Measurements from ENCODE around the gene FAM50A. TPM values are rescaled to one million over a fixed set of nuclear protein-coding genes. Genes with fewer than 3 reads are reported as not detected.
A peak's percentile ranks its signal among the peaks of the same experiment; 100 is the strongest.

Gene FAM50A
- total RNA-seq, 1 experiment from 2014 or later: 57.4 TPM

DNA sequence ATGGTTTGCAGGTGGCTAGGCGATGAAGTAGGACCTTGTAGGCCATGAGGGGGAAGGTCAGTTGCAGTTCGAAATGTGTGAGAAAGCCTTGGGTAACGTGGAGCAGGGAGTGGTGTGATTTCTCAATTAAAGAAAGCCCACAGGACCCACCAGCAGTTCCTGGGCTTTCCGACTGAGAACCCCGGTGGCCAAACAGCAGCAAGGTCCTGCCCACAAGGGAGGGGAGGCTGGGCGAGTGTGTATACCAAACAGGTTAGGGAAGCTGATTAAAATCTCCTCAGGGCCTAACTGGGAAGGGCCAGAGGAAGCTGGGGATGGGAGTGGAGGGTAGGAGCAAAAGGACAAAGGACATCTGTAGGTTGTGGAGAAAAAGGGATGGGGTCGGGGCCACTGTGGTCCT lies 13.0 kb upstream of the FAM50A start:
- no peaks in the 10 kb centered on the region for H3K27me3 ChIP-seq (ENCODE audit: insufficient read depth, low read length)
- peaks cover 15 to 50% (median 39%) of the 10 kb centered on the region in 3 experiments for H3K36me3 Mint-ChIP-seq (ENCODE audit: insufficient read depth in 1 of 3, low read depth in 3 of 3)
- H2BK12ac ChIP-seq (ENCODE audit: insufficient read length, low read depth, low read length): no peak overlapping the region
- no peak overlapping the region for H3K27ac ChIP-seq (ENCODE audit: insufficient read length, low read depth, low read length)
- H2BK20ac ChIP-seq (ENCODE audit: low read depth, low read length, poor library complexity, severe bottlenecking): no peak overlapping the region
- no peak overlapping the region for H3K23ac ChIP-seq (ENCODE audit: insufficient read length, low read depth, low read length)
- no peak overlapping the region for H2AK5ac ChIP-seq (ENCODE audit: insufficient read length, low read length)
- no peak overlapping the region for H2AFZ ChIP-seq (ENCODE audit: low read length)
- H3K79me2 ChIP-seq (ENCODE audit: insufficient read depth, low read length): no peaks in the 10 kb centered on the region
- no peak overlapping the region for H4K8ac ChIP-seq (replicated peaks; ENCODE audit: insufficient read length, low read depth, low read length)
- TF ChIP-seq, protein P1, sequence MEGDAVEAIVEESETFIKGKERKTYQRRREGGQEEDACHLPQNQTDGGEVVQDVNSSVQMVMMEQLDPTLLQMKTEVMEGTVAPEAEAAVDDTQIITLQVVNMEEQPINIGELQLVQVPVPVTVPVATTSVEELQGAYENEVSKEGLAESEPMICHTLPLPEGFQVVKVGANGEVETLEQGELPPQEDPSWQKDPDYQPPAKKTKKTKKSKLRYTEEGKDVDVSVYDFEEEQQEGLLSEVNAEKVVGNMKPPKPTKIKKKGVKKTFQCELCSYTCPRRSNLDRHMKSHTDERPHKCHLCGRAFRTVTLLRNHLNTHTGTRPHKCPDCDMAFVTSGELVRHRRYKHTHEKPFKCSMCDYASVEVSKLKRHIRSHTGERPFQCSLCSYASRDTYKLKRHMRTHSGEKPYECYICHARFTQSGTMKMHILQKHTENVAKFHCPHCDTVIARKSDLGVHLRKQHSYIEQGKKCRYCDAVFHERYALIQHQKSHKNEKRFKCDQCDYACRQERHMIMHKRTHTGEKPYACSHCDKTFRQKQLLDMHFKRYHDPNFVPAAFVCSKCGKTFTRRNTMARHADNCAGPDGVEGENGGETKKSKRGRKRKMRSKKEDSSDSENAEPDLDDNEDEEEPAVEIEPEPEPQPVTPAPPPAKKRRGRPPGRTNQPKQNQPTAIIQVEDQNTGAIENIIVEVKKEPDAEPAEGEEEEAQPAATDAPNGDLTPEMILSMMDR (conservative IDR thresholded peaks at IDR 0.05): no peak
- no peak overlapping the region for H4K91ac ChIP-seq (ENCODE audit: insufficient read length, low read depth, low read length)
- no peaks in the 10 kb centered on the region for H3K79me1 ChIP-seq (ENCODE audit: insufficient read depth, low read depth, low read length, poor library complexity, severe bottlenecking)
- H3K4me1 Mint-ChIP-seq: peaks cover 7 to 22% of the 10 kb centered on the region in 2 experiments
- no peak overlapping the region for H3K18ac ChIP-seq (ENCODE audit: insufficient read length, low read depth, low read length)
- peaks cover 39% of the 10 kb centered on the region for H3K9me3 ChIP-seq (ENCODE audit: control insufficient read depth, low read depth, low read length)
- no peak for DNase-seq
- no CpG with 5 or more reads among the region's 7 CpGs for WGBS (ENCODE audit: extremely low coverage, insufficient read length, low lambda C conversion rate)
- no peak overlapping the region for H3K56ac ChIP-seq (ENCODE audit: insufficient read length, low read depth, low read length)
- no peak overlapping the region for H4K5ac ChIP-seq (ENCODE audit: insufficient read length, low read depth, low read length)
- H3K14ac ChIP-seq (ENCODE audit: insufficient read depth, low read length): no peak overlapping the region
- no peak overlapping the region for H2BK15ac ChIP-seq (ENCODE audit: low read depth, low read length)
- no peak overlapping the region for H2BK120ac ChIP-seq (ENCODE audit: low read depth, low read length, poor library complexity, severe bottlenecking)
- no peaks in the 10 kb centered on the region for H3K23me2 ChIP-seq (ENCODE audit: insufficient read length, low read depth, low read length, poor library complexity, severe bottlenecking)
- no peaks in the 10 kb centered on the region for H3K4me1 ChIP-seq (ENCODE audit: insufficient read depth, low read length)
- H3K27ac Mint-ChIP-seq: peak overlapping the region in 1 of 3 experiments; percentile 30; a peak in 2 of 7 replicates
- H3K4me3 Mint-ChIP-seq: peak overlapping the region; percentile 5 to 53; a peak in 3 of 5 replicates
- H3K27me3 Mint-ChIP-seq (ENCODE audit: low read depth): no peaks in the 10 kb centered on the region
- no peak overlapping the region for H3T11ph ChIP-seq (ENCODE audit: low read length)
- H2BK5ac ChIP-seq (ENCODE audit: insufficient read length, low read length): no peak overlapping the region
- H3K4me2 ChIP-seq (ENCODE audit: insufficient read depth, insufficient read length, low read length): no peak overlapping the region
- no peak overlapping the region for H3K9ac ChIP-seq (ENCODE audit: extremely low read depth, insufficient read length, low read length)
- no peaks in the 10 kb centered on the region for H4K20me1 ChIP-seq (ENCODE audit: control insufficient read depth, insufficient read depth, insufficient read length)
- no peak overlapping the region for H3K4ac ChIP-seq (ENCODE audit: low read depth, low read length)
- H3K9me3 Mint-ChIP-seq: peaks cover 72 to 82% of the 10 kb centered on the region in 2 experiments
